HG03469 (cell line): Measurements from ENCODE around the gene B4GAT1.
"Not testable (repeated sequence)": the region's sequence is repeated elsewhere in the genome, so short reads cannot be mapped to it uniquely, and the experiment has no call there.

Source experiments
- ATAC-seq: cut with Tn5 transposase; IDR thresholded peaks from one replicate; pipeline ENCODE4 v1.9.1; 2021; ENCODE audit warnings: mild to moderate bottlenecking, moderate library complexity, moderate number of reproducible peaks; ENCODE audit not compliant: unreplicated experiment

Gene B4GAT1

DNA sequence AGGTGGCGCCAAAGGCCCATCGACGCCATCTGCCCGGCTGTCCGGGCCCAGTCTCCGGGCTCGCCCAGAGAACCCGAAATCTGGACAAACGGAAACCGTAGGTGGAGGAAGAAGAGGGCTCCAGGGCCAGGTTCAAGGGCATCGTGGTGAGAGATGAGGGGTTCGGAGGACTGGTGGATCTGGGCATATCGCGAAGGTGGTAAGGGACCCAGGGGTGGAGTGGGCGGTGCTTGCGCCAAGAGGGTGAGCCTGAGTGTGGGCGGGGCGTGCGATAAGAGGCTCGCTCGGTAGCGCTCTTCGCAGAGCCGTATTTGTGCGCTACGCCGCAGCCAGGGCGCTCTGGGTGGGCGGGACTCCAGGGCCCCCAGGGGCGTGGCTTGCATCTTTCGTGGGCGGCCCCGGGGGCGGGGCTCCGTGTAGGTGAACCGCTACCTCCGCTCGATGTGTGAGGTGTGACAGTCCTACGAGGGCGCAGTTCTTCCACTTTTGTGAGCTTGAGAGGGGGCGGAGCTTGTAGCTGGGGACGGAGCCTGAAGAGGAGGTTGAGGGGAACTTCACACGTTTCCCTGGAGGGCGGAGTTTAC is 35.4 kb downstream of the B4GAT1 start:
- ATAC-seq, result peak; percentile 47

- peak; percentile 26 for ATAC-seq
These were observed 35.9 kb downstream of the B4GAT1 start for GRCh38 chr11:66311470-66311964.

DNA sequence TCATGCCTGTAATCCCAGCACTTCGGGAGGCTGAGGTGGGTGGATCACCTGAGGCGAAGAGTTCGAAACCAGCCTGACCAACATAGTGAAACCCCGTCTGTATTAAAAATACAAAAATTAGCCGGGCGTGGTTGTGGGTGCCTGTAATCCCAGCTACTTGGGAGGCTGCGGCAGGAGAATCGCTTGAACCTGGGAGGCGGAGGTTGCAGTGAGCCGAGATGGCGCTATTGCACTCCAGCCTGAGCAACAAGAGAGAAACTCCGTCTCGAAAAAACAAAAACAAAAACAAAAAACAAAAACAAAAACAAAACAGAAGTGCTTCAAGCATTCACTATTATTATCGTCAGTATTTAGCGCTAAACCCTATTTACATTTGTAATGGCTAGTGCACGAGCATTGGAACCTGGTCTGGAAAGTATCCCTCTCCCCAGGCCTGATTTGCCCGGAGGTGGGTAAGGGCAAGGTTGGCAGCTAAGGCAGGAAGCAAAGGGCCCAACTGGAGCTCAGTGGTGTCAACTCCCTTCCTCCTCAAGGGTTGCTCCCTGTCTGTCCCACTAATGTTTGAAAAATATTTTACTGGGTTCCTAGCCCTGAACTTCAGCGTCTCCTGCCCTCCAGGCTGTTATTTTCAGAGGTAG is 36.5 kb downstream of the B4GAT1 start:
- ATAC-seq, result not testable (repeated sequence)

DNA sequence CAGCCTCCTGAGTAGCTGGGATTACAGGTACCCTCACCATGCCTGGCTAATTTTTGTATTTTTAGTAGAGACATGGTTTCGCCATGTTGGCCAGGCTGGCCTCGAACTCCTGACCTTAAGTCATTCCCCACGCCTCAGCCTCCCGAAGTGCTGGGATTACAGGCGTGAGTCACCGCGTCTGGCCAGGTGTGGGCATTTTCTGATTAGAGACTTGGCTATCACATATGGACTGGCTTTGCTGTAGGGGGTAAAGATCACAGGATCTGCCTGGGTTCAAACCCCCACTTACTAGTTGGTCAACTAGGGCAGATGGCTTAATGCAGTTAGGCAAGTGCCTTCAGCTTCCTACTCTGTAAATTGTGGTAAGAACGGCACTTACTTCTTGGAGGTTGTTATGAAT is 37.1 kb downstream of the B4GAT1 start:
- ATAC-seq, result no peak

GRCh38 chr11:66309475-66309874 is 38.0 kb downstream of the B4GAT1 start:
- ATAC-seq, result no peak

GRCh38 chr11:66302656-66303055 is 44.8 kb downstream of the B4GAT1 start:
- no peak for ATAC-seq

- ATAC-seq, result no peak
These were observed 48.2 kb downstream of the B4GAT1 start for GRCh38 chr11:66299186-66299585.

- no peak for ATAC-seq
These were observed 49.8 kb downstream of the B4GAT1 start for GRCh38 chr11:66297610-66298009.
